ENCODE results near the gene CHAF1B. TPM values are rescaled to one million over a fixed set of nuclear protein-coding genes. Genes with fewer than 3 reads are reported as not detected.
"Not testable (repeated sequence)": the region's sequence is repeated elsewhere in the genome, so short reads cannot be mapped to it uniquely, and the experiment has no call there.

Gene CHAF1B
- total RNA-seq (2022), result 6.4 and 7.7 TPM in 2 replicates
- percentile 50 among the genes with signal in this experiment for Bru-seq, nascent RNA
- percentile 67 among the genes with signal in this experiment for BruChase-seq, experiment 1, labeled RNA remaining after a 6-hour chase
- BruChase-seq, experiment 2, labeled RNA remaining after a 2-hour chase, result percentile 54 among the genes with signal in this experiment
- long read RNA-seq, full-length matches to known transcripts, result 32 of 42 reads
- long read RNA-seq, partial matches to known transcripts, result 3 of 42 reads
- long read RNA-seq, other reads (novel, unspliced or antisense), result 7 of 42 reads

GRCh38 chr21:36385233-36386030 is at the start of gene CHAF1B:
TSS of gene CHAF1B (plus strand) at chr21:36385392. CDS start at chr21:36386137, 745 bp downstream.
- ChIA-PET CTCF (interaction anchor here (0.8 kb wide), 1 partner anchor 1218 kb away, joined by 5 read pairs; no protein-coding TSS in a partner anchor), POLR2A (interaction anchor here (0.5 to 2.3 kb wide), 5 partner anchors 14 to 1369 kb away, joined by 3 to 8 read pairs (median 3); no protein-coding TSS in a partner anchor)
- peak; percentile 82 for DNase-seq (ENCODE audit: unreplicated experiment)
- TF ChIP-seq CTCF (IDR thresholded peaks at IDR 0.05; ENCODE audit: unreplicated experiment), result no peak
- no peaks in the 10 kb centered on the region for H3K27me3 Mint-ChIP-seq (ENCODE audit: insufficient read depth, unreplicated experiment)
- BruUV-seq (replicated peaks), result no TSS peak
- intact Hi-C loops (cut with micrococcal nuclease), result loop anchor here (5.0 kb wide), 1 partner anchor 243 kb away; no protein-coding TSS in a partner anchor
- H3K27ac Mint-ChIP-seq (ENCODE audit: low read depth, unreplicated experiment), result no peak within 1 kb of the TSS
- no peaks in the 10 kb centered on the region for H3K4me1 Mint-ChIP-seq (ENCODE audit: insufficient read depth, unreplicated experiment)
- no peaks in the 10 kb centered on the region for H3K9me3 Mint-ChIP-seq (ENCODE audit: unreplicated experiment)
- H3K4me3 Mint-ChIP-seq (ENCODE audit: unreplicated experiment), result peak within 1 kb of the TSS; percentile 70
- H3K36me3 Mint-ChIP-seq (ENCODE audit: insufficient read depth, unreplicated experiment), result peaks cover 12% of the 10 kb centered on the region

GRCh38 chr21:36337099-36337509 is 48.1 kb upstream of the CHAF1B start:
- POLR2A ChIA-PET, result interaction anchor here (0.5 to 4.2 kb wide), 22 partner anchors 9 to 277 kb away, joined by 3 to 114 read pairs (median 4); partner anchors contain the start of genes DOP1B and MORC3
- no TSS peak for BruUV-seq (replicated peaks)

GRCh38 chr21:36338975-36339374 is 46.2 kb upstream of the CHAF1B start:
- POLR2A ChIA-PET, result interaction anchor here (1.0 to 4.2 kb wide), 2 partner anchors 16 to 42 kb away, joined by 3 to 114 read pairs; partner anchors contain the start of gene MORC3
- Mint-ChIP-seq H3K27me3 (ENCODE audit: insufficient read depth, unreplicated experiment) (no peaks in the 10 kb centered on the region), H3K4me3 (ENCODE audit: unreplicated experiment) (no peak overlapping the region), H3K36me3 (ENCODE audit: insufficient read depth, unreplicated experiment) (peaks cover 78% of the 10 kb centered on the region), H3K27ac (ENCODE audit: low read depth, unreplicated experiment) (no peak overlapping the region), H3K4me1 (ENCODE audit: insufficient read depth, unreplicated experiment) (peaks cover 18% of the 10 kb centered on the region), H3K9me3 (ENCODE audit: unreplicated experiment) (no peaks in the 10 kb centered on the region)
- intact Hi-C loops (cut with micrococcal nuclease), result no loop called here
- BruUV-seq (replicated peaks), result no TSS peak
- CTCF ChIA-PET, result interaction anchor here (0.7 to 2.7 kb wide), 2 partner anchors 186 to 542 kb away, joined by 4 to 12 read pairs; no protein-coding TSS in a partner anchor
- DNase-seq (ENCODE audit: unreplicated experiment), result no peak
- TF ChIP-seq CTCF (IDR thresholded peaks at IDR 0.05; ENCODE audit: unreplicated experiment), result no peak

More at GRCh38 chr21:36337099-36337509, 48.1 kb upstream of the CHAF1B start:
- Mint-ChIP-seq H3K4me1 (ENCODE audit: insufficient read depth, unreplicated experiment) (peaks cover 18% of the 10 kb centered on the region), H3K4me3 (ENCODE audit: unreplicated experiment) (peak overlapping the region; percentile 64), H3K36me3 (ENCODE audit: insufficient read depth, unreplicated experiment) (peaks cover 75% of the 10 kb centered on the region), H3K27me3 (ENCODE audit: insufficient read depth, unreplicated experiment) (no peaks in the 10 kb centered on the region), H3K9me3 (ENCODE audit: unreplicated experiment) (no peaks in the 10 kb centered on the region), H3K27ac (ENCODE audit: low read depth, unreplicated experiment) (peak overlapping the region; percentile 100)
- CTCF ChIA-PET, result interaction anchor here (0.9 to 2.7 kb wide), 7 partner anchors 13 to 195 kb away, joined by 3 to 12 read pairs (median 4); no protein-coding TSS in a partner anchor
- no peak for TF ChIP-seq CTCF (IDR thresholded peaks at IDR 0.05; ENCODE audit: unreplicated experiment)
- DNase-seq (ENCODE audit: unreplicated experiment), result peak; percentile 76
- intact Hi-C loops (cut with micrococcal nuclease), result no loop called here

GRCh38 chr21:36342581-36342980 is 42.6 kb upstream of the CHAF1B start:
- DNase-seq (ENCODE audit: unreplicated experiment); BruUV-seq (replicated peaks); H3K4me3 Mint-ChIP-seq (ENCODE audit: unreplicated experiment); H3K4me1 Mint-ChIP-seq (ENCODE audit: insufficient read depth, unreplicated experiment); intact Hi-C loops (cut with micrococcal nuclease); H3K27ac Mint-ChIP-seq (ENCODE audit: low read depth, unreplicated experiment); H3K9me3 Mint-ChIP-seq (ENCODE audit: unreplicated experiment); CTCF ChIA-PET; H3K27me3 Mint-ChIP-seq (ENCODE audit: insufficient read depth, unreplicated experiment): not testable (repeated sequence)
- POLR2A ChIA-PET, result interaction anchor here (1.4 kb wide), 1 partner anchor 20 kb away, joined by 7 read pairs; no protein-coding TSS in a partner anchor
- H3K36me3 Mint-ChIP-seq (ENCODE audit: insufficient read depth, unreplicated experiment), result peaks cover 90% of the 10 kb centered on the region
